Panc1 (cell line): Measurements from ENCODE around the gene SLC39A10. TPM values are rescaled to one million over a fixed set of nuclear protein-coding genes. Genes with fewer than 3 reads are reported as not detected.

Experiments used
- ATAC-seq: fragments of 200-7000 bp; cut with Tn5 transposase; 2 replicates; pipeline ENCODE4 v1.9.1; 2020; ENCODE audit warnings: mild to moderate bottlenecking, moderate library complexity
- BruUV-seq: library from RNA; stranded (reverse); fragments of 400-500 nt; replicated peaks from 2 replicates; lab custom pipeline; 2021; lab: Mats Ljungman, UMichigan
- CTCF ChIA-PET: fragments of 300-600 bp; sonication (Branson Sonifier 250); formaldehyde crosslinking; loops from one replicate; lab custom pipeline; 2022; ENCODE audit warnings: antibody characterized with exemption; lab: Charles Lee
- POLR2A ChIA-PET: fragments of 300-600 bp; sonication (Branson Sonifier 250); formaldehyde crosslinking; loops from one replicate; lab custom pipeline; 2022; ENCODE audit warnings: antibody characterized with exemption; lab: Charles Lee
- DNase-seq: peaks from one replicate; pipeline ENCODE4 v3.0.0-alpha.2; 2010; ENCODE audit warnings: low read depth, low spot score
- H3K27ac ChIP-seq: 2 replicates; pipeline ENCODE4 v1.5.1; 2011; ENCODE audit warnings: mild to moderate bottlenecking, low read length, inconsistent platforms
- H3K27me3 ChIP-seq: fragments of 200-500 bp; sonication (Bioruptor generic); 2 replicates; pipeline ENCODE4 v1.6.0; 2014; ENCODE audit warnings: low read length, inconsistent platforms; ENCODE audit not compliant: control insufficient read depth, insufficient read depth
- H3K36me3 ChIP-seq: fragments of 200-500 bp; sonication (Bioruptor generic); 2 replicates; pipeline ENCODE4 v1.5.1; 2014; ENCODE audit warnings: inconsistent platforms, mild to moderate bottlenecking, low read length, moderate library complexity; ENCODE audit not compliant: control insufficient read depth, insufficient read depth
- H3K4me1 ChIP-seq: 2 replicates; pipeline ENCODE4 v1.5.1; 2011; ENCODE audit warnings: inconsistent platforms, mild to moderate bottlenecking, low read length, moderate library complexity; ENCODE audit not compliant: control insufficient read depth, insufficient read depth
- H3K4me3 ChIP-seq, 2 experiments: 2 replicates each; pipeline ENCODE4 v1.5.1; 2011 to 2012; ENCODE audit warnings: low read depth in 2 of 2, low read length in 2 of 2, mild to moderate bottlenecking in 2 of 2, inconsistent platforms in 1 of 2, moderate library complexity in 1 of 2
- H3K9me3 ChIP-seq: fragments of 200-500 bp; sonication (Bioruptor generic); 2 replicates; pipeline ENCODE4 v1.5.1; 2014; ENCODE audit warnings: low read depth, mild to moderate bottlenecking, inconsistent platforms, low read length, moderate library complexity; ENCODE audit not compliant: control insufficient read depth, insufficient read depth
- POLR2AphosphoS5 ChIP-seq: IDR thresholded peaks from 2 replicates; pipeline ENCODE4 v1.6.1; 2012; ENCODE audit warnings: mild to moderate bottlenecking, low read depth, low read length, moderate library complexity
- SIN3A ChIP-seq: IDR thresholded peaks from 2 replicates; pipeline ENCODE4 v1.6.1; 2012; ENCODE audit warnings: low read depth, mild to moderate bottlenecking, low read length, moderate library complexity, borderline replicate concordance; ENCODE audit not compliant: insufficient read depth
- TCF7L2 ChIP-seq: IDR thresholded peaks from 2 replicates; pipeline ENCODE4 v1.6.1; 2011; ENCODE audit warnings: mild to moderate bottlenecking, low read depth, low read length, inconsistent platforms
- in situ Hi-C: cut with HindIII; loops from 2 replicates; pipeline ENCODE4 v1.10.0; 2016; ENCODE audit warnings: low sequenced_read_pairs, low pct_unique_long_range_greater_than_20kb
- intact Hi-C: fragments of 100-400 bp; cut with micrococcal nuclease; formaldehyde crosslinking; loops from one replicate; pipeline ENCODE4 v1.10.0; 2022; ENCODE audit not compliant: unreplicated experiment
- total RNA-seq: library from RNA; stranded (reverse); gene quantifications from one replicate; pipeline ENCODE4 v1.2.1, GENCODE V29; 2021; ENCODE audit not compliant: unreplicated experiment
- TF ChIP-seq, protein P1 (sequence below): fragments of 450-650 bp; IDR thresholded peaks from 2 replicates; pipeline ENCODE4 v1.5.1; 2017; ENCODE audit warnings: mild to moderate bottlenecking
- TF ChIP-seq, protein P2 (sequence below), 2 experiments: IDR thresholded peaks; 2 replicates each; pipeline ENCODE4 v1.6.1; 2011 to 2012; ENCODE audit warnings: low read depth in 2 of 2, control low read depth in 1 of 2, low read length in 1 of 2, mild to moderate bottlenecking in 1 of 2, moderate library complexity in 1 of 2; ENCODE audit not compliant: insufficient read depth in 1 of 2

SLC39A10 gene
- total RNA-seq, 1 experiment from 2014 or later, result 45.9 TPM

DNA sequence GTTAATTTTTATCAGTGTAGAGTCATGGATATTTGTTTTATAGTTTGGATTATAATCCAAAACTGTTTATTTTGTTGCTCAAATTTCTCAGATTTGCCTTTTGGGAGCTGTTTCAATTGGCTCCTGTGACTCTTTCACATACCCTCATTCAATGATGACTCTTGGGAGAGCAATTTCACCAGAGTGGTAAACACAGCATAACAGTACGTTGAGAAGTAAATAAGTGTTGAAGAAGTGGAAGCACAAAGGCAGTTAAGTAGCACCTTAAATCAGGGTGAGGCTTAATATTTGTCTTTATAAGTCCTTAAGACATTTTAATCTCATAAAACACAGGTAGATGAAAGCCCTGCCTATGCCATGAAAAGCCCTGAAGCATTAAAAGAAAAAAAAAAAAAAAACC lies 17.1 kb upstream of the SLC39A10 start:
- intact Hi-C loops (no loop called here), in situ Hi-C loops (no loop called here)
- ATAC-seq (no peak), DNase-seq (no peak)
- TF ChIP-seq, protein P1, sequence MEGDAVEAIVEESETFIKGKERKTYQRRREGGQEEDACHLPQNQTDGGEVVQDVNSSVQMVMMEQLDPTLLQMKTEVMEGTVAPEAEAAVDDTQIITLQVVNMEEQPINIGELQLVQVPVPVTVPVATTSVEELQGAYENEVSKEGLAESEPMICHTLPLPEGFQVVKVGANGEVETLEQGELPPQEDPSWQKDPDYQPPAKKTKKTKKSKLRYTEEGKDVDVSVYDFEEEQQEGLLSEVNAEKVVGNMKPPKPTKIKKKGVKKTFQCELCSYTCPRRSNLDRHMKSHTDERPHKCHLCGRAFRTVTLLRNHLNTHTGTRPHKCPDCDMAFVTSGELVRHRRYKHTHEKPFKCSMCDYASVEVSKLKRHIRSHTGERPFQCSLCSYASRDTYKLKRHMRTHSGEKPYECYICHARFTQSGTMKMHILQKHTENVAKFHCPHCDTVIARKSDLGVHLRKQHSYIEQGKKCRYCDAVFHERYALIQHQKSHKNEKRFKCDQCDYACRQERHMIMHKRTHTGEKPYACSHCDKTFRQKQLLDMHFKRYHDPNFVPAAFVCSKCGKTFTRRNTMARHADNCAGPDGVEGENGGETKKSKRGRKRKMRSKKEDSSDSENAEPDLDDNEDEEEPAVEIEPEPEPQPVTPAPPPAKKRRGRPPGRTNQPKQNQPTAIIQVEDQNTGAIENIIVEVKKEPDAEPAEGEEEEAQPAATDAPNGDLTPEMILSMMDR, result no peak
- TF ChIP-seq POLR2AphosphoS5 (no peak), TCF7L2 (no peak), SIN3A (no peak)
- TF ChIP-seq, protein P2, sequence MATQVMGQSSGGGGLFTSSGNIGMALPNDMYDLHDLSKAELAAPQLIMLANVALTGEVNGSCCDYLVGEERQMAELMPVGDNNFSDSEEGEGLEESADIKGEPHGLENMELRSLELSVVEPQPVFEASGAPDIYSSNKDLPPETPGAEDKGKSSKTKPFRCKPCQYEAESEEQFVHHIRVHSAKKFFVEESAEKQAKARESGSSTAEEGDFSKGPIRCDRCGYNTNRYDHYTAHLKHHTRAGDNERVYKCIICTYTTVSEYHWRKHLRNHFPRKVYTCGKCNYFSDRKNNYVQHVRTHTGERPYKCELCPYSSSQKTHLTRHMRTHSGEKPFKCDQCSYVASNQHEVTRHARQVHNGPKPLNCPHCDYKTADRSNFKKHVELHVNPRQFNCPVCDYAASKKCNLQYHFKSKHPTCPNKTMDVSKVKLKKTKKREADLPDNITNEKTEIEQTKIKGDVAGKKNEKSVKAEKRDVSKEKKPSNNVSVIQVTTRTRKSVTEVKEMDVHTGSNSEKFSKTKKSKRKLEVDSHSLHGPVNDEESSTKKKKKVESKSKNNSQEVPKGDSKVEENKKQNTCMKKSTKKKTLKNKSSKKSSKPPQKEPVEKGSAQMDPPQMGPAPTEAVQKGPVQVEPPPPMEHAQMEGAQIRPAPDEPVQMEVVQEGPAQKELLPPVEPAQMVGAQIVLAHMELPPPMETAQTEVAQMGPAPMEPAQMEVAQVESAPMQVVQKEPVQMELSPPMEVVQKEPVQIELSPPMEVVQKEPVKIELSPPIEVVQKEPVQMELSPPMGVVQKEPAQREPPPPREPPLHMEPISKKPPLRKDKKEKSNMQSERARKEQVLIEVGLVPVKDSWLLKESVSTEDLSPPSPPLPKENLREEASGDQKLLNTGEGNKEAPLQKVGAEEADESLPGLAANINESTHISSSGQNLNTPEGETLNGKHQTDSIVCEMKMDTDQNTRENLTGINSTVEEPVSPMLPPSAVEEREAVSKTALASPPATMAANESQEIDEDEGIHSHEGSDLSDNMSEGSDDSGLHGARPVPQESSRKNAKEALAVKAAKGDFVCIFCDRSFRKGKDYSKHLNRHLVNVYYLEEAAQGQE (IDR thresholded peaks at IDR 0.05; ENCODE audit: insufficient read depth in 1 of 2, low read depth in 2 of 2, low read length in 1 of 2), result no peak
- no TSS peak for BruUV-seq
- ChIA-PET CTCF (no interaction called here), POLR2A (no interaction called here)
- no peak overlapping the region for H3K27ac ChIP-seq
- H3K4me3 ChIP-seq, result no peak overlapping the region
- no peaks in the 10 kb centered on the region for H3K4me1 ChIP-seq
- no peaks in the 10 kb centered on the region for H3K27me3 ChIP-seq
- no peaks in the 10 kb centered on the region for H3K36me3 ChIP-seq
- no peaks in the 10 kb centered on the region for H3K9me3 ChIP-seq

DNA sequence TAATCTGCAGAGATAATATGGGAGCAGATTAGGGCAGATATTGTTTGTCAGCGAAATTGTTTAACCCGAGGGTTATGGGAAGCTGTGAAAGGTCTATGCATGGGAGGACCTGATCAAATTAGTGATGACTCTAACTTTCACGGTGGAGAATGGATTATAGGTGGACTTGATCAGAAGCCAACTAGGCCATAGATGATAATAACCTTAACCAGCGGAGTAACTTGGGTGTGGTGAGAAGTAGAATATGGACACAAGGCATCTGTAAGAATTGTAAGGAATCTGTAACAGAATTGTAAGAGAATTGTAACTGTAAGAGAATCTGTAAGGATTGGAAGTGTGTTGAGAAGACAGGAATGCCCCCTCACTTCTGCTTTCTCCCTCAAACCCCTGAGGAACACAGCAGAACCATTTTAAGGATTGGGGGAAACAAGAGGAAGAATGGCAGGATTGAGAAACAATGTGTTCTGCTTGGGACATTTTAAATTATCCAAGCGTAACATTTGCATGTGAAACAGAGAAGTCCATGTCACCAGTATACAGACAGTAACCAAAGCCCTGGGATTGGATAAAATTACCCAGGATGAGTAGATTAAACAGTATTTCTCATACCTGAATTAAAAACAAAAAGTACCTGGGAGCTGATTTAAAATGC lies 14.9 kb upstream of the SLC39A10 start:
- H3K27ac ChIP-seq, result no peak overlapping the region
- H3K9me3 ChIP-seq, result no peaks in the 10 kb centered on the region
- in situ Hi-C loops, result no loop called here
- CTCF ChIA-PET, result no interaction called here
- ATAC-seq (no peak), DNase-seq (no peak)
- no peaks in the 10 kb centered on the region for H3K4me1 ChIP-seq
- H3K36me3 ChIP-seq, result no peaks in the 10 kb centered on the region
- TF ChIP-seq, protein P2 (IDR thresholded peaks at IDR 0.05; ENCODE audit: insufficient read depth in 1 of 2, low read depth in 2 of 2, low read length in 1 of 2), result no peak
- TF ChIP-seq TCF7L2, result no peak
- TF ChIP-seq POLR2AphosphoS5, result no peak
- TF ChIP-seq SIN3A, result no peak
- TF ChIP-seq, protein P1, result no peak
- no peaks in the 10 kb centered on the region for H3K27me3 ChIP-seq
- BruUV-seq, result no TSS peak
- intact Hi-C loops, result no loop called here
- H3K4me3 ChIP-seq, result no peak overlapping the region
- POLR2A ChIA-PET, result no interaction called here
